NOMO-1 treated with dmso at 0.1 percent for 144 hours (cell line): ENCODE results near the gene TAAR6.
"Not testable (repeated sequence)": the region's sequence is repeated elsewhere in the genome, so short reads cannot be mapped to it uniquely, and the experiment has no call there.

Experiments used
- DNase-seq: peaks from one replicate; lab custom pipeline; 2025; ENCODE audit not compliant: unreplicated experiment; lab: John Stamatoyannopoulos, UW

The TAAR6 gene, protein sequence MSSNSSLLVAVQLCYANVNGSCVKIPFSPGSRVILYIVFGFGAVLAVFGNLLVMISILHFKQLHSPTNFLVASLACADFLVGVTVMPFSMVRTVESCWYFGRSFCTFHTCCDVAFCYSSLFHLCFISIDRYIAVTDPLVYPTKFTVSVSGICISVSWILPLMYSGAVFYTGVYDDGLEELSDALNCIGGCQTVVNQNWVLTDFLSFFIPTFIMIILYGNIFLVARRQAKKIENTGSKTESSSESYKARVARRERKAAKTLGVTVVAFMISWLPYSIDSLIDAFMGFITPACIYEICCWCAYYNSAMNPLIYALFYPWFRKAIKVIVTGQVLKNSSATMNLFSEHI

DNA sequence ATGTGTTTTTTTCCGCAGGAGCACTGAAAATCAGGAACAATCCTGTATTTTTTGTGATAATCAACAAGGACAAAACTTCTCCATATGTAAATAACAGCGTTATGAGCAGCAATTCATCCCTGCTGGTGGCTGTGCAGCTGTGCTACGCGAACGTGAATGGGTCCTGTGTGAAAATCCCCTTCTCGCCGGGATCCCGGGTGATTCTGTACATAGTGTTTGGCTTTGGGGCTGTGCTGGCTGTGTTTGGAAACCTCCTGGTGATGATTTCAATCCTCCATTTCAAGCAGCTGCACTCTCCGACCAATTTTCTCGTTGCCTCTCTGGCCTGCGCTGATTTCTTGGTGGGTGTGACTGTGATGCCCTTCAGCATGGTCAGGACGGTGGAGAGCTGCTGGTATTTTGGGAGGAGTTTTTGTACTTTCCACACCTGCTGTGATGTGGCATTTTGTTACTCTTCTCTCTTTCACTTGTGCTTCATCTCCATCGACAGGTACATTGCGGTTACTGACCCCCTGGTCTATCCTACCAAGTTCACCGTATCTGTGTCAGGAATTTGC is at the start of gene TAAR6:
Gene TAAR6 (plus strand): TSS at position 102 of the 557 bp plus-strand sequence. CDS start 0 bp downstream, at position 102.
- no peak for DNase-seq

DNA sequence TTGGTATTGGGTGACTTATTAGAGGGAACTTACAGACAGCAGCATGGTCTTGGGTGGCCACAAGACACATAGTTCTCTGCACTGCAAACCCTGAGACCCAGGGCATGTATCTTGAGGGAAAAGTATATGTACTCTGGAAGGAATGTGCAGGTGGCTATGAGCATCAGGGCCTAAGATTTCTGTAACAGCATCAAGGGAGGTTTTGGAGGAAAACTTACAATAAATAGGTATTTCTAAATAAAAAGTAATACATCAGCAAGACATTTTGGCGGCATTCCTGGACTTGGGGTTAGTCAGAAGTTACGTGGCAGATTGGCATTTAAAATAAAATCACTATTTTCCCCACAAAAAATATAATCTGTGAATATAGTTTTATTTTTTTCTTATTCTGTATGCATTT is 49.2 kb upstream of the TAAR6 start:
- no peak for DNase-seq

DNA sequence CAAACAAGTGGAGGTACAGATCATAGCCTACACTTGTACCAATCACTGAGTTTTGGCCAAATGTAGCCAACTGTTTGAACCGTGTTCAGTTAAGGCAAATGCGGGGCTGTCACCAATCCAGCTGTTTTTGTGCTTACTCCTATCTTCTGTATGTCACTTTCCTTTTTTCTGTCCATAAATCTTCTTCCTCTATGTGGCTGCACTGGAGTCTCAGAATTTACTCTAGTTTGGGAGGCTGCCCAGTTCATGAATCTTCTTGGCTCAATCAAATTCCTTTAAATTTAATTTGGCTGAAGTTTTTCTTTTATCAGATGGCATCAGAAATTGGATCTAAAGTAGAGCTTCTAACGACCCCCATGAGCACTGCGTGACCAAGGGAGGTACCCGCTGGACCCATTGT is 45.5 kb upstream of the TAAR6 start:
- no peak for DNase-seq

DNA sequence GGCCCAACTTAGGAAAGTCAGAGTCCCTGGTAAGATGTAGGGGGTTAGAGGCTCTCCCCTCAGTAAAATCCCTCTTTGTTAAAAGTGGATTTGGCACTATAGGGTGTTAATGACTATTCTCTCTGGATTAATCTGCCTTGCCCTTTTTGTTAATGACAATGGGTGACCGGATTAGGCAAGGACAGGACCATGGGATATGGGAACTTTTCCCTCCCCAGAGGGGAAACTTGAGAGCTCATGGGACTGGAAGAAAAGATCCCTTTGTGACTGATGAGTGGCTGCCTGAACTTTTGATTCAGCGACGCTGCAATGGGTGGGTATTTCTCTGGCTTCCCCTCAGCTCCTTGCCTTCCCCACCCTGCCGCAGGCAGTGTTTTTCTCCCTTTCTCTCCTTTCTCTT is 44.3 kb upstream of the TAAR6 start:
- no peak for DNase-seq

DNA sequence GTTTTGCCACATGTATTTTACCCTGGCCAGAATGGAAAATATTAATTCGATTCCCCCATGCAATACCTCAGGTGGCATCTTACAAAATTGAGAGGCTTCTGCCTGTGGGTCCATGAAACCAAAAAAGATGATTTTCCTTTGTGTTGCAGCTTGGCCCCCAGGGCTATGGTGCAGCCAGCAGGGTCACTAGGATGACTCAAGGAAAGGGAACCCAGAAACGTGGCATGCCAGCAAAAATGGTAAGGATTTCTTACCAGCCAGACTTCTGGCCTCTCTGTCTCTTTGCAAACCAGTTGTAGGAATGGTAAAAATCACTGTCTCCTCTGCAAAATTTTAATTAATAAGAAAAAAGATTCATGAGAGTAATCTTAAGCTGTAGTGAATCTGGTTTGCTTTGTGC is 43.7 kb upstream of the TAAR6 start:
- no peak for DNase-seq

DNA sequence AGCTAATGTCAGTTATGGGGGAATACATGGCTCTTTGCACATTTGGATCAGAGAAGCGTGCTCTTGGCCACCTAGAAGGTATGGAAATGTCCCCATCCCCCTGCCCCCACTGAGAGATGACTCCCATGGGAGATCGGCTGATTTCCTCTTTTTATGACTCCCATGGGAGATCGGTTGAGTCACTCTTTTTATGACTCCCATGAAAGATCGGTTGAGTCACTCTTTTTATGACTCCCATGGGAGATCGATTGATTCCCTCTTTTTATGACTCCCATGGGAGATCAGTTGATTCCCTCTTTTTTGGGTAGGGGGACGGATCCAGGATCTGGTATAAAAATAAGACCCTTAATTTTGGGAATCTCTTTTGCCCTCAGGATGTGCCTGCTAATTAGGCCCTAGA is 42.3 kb upstream of the TAAR6 start:
- no peak for DNase-seq

DNA sequence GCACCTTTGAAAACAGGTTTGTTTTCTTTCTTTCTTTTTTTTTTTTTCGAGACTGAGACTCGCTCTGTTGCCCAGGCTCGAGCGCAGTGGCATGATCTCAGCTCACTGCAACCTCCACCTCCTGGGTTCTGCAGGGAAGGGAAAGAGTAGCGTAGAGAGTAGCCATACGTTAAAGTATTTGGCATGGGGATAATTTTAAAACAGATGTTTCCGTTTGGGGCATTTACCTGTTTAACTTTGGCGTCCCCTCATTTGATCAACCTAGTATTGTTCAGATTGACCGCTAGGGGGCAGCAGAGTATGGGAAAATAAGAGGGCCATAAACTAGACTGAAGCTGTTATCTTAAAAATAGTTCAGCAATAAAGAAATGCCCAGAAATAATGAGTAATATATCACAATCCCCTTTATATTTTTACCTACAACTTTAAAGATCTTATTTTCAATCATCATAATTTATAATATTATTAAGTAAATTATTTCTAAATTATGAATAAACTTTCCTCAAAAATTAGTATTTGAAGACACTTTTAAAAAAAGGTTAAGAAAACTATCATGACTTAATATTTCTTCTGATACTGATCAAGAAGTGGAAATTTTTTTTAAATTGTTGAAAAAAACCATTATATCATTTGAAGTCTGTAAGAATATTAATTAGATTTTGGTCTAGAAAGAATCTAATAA is 39.7 kb upstream of the TAAR6 start:
- peak; percentile 13 for DNase-seq

DNA sequence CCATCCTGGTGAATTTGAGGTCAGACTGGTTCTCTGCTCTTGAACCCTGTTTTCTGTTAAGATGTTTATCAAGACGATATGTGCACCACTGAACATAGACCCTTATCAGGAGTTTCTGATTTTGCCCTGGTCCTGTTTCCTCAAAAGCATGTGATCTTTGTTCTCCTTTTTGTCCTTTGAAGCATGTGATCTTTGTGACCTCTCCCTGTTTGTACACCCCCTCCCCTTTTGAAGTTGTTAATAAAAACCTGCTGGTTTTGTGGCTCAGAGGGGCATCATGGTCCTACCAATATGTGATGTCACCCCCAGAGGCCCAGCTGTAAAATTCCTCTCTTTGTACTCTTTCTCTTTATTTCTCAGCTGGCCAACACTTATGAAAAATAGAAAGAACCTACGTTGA is 35.6 kb upstream of the TAAR6 start:
- not testable (repeated sequence) for DNase-seq

DNA sequence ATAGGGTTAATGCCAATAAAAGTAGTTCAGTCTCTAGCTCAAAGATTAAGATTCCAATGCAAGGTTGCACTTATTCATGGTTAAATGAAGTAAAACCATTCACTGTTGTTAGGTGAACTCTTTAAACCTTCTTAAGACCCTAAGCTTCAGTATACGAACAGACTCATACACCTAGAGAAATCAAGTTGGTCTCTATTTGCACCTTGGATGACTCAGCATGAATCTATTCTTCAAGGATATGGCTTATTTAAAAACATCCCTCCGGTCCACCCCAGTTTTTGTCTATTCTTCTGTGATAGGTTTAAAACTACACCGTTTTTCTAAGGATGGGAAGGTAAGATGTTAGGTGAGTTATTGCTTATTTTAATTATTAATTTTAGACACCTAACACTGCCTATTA is 33.0 kb upstream of the TAAR6 start:
- no peak for DNase-seq

DNA sequence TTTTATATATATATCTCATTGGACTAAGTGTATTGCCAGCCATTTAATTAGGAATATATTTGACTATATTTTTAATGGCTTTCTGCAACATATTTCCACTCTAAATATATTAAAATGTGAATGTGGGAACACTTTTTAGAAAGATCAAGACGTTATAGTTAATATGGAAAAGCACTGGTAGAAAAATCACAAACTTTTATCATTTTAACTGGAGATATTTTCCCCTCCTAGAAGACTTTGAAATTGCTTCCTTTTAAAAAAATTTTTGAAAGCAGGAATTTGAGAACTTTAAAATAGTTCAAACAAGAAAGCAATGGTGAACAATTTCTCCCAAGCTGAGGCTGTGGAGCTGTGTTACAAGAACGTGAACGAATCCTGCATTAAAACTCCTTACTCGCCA is 32.1 kb upstream of the TAAR6 start, which contains the start of gene TAAR9:
Gene TAAR9 (plus strand): TSS at position 301 of the 400 bp plus-strand sequence. CDS start 13 bp downstream, at position 314.
- no peak for DNase-seq

DNA sequence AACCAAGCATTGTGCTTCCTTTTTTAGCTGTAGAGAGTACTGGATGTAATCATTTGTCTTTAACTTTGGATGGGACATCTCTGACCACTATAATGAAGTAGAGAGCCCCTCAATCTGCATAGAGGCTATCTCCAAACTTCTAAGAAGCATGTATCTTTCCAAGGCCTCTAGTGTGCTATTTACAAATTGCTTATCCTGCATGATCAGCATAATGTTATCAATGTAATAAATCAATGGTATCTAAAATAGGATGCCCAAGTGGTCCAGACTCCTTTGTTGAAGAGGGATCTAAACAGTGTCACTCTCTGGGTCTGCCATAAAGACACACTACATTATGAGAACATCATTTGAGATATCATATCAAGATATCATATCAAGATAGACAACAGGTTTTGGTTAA is 25.3 kb upstream of the TAAR6 start:
- no peak for DNase-seq

DNA sequence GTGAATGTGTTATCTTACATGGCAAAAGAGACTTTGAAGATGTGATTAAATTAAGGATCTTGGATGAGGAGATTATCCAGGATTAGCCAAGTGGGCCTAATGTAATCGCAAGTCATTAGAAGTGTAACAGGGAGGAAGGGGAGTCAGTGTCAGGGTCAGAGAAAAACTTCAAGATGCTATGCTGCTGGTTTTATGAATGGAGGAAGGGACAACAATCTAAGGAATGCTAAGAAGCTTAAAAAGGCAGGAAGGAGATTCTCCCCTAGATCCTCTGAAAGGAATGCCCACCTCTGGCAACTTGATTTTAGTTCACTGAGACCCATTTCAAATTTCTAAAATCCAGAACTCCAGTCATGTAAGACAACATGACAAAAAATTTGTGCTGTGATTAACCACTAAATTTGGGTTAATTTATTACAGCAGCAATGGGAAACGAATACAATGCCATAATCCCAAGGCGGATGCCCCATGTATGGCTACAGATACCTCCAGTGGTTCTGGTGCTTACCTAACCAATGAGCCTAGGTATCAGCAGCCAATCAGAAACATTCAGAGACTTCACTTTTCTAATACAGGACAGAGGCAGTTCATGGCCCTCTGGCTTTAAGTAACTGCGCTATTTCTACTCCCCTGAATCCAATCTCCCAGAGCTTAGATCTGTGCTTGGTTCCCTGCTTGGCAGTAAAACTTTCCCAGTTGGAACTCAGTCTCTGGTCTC is 21.2 kb upstream of the TAAR6 start:
- DNase-seq = no peak

DNA sequence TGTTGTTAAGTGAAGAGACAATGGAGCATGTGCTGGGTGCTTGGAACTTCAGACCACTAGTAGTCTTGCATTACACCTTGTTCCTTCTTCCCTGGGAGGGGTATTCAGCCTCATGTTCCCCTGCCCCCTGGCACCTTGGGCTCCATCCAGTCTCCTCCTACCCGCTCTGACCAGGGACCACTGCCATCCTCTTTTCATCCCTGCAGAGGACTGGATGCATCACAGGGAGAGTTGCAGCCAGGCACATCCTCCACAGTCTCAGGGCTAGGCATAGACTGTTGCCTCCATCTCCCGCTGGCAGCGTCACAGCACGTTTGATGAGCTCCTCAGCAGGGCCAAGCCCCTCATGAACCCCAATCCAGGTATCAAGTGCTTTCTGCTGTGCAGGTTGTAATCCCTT is 18.9 kb upstream of the TAAR6 start:
- no peak for DNase-seq

DNA sequence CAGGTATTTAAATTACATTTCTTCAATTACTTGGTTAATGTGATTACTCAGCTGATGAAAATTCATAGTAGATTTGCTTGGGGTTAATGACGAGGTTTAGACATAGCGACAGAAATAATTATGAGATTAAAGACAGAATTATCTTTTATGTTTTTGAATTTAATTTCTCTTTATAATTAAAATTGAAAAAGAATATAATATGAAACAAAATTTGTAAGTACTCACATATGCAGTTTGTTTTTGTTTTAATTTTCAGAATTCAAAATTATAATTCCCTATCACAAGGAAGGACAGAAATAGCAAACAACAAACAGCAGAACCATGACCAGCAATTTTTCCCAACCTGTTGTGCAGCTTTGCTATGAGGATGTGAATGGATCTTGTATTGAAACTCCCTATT is 17.8 kb upstream of the TAAR6 start, which contains the start of gene TAAR8:
Gene TAAR8 (plus strand): TSS at position 301 of the 400 bp plus-strand sequence. CDS start 21 bp downstream, at position 322.
- DNase-seq = no peak

DNA sequence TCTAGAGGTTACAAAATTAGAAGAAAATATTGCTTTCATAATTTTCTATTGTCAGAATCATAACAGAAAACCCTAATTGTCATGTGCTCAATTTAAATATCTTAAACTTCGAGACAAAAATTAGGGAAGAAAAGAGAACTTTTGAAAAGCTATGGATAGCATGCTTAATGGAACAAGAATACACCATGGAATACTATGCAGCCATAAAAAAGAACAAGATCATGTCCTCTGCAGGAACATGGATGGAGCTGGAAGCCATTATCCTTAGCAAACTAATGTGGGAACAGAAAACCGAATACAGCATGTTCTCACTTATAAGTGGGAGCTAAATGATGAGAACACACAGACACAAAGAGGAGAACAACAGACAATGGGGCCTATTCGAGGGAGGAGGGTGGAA is 10.0 kb upstream of the TAAR6 start:
- DNase-seq = not testable (repeated sequence)

DNA sequence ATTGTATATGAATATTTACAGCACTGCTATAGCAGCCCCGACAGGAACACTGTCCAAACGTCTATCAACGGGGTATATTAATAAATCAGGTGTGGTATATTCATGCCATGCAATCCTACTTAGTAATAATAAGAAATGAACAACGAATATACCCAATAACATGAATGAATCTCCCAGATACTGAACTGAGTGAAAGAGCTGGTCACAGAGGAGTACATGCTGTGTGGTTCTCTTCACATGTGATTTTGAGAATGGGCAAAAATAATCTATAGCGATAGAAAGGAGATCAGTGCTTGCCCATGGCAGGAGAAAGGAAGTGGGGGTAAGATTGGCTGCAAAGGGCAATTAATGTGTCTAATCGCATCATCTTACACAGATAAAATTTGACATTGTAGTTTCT is 3.7 kb upstream of the TAAR6 start:
- no peak for DNase-seq

DNA sequence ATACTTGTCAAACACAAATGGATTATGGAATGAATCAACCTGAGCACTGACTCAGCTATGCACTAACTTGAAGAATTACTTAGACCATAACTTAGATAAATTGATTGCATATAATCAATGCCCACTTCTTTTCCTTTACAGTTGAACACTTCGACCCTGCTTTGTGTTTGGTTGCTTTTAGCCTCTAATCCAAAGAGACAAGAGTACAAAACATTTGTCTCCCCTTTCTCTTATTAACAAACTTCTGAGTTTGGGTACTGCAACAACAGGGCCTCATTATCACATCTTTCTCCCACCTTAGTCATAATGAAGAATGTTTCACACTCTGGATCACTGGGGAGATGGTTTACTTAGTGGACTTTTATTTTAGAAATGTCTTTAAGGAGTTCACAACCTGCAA is 2.6 kb upstream of the TAAR6 start:
- no peak for DNase-seq

DNA sequence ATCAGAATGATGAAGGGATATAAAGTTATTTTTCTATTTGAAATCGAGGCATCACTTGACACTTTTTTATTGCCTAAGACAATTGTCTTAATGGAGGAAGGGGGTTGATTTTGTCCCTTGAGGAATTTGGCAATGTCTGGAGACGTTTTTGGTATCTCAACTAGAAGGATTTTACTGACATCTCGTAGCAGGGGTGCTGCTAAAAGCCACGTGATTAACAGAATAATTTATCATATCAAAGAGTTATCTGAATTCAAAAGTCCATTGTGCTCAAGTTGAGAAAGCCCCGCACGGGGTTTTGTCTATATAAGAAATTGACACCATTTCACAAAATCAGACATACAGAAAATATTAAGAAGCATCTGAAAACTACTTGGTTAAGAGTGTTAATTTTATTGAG is 1.5 kb upstream of the TAAR6 start:
- DNase-seq = no peak

DNA sequence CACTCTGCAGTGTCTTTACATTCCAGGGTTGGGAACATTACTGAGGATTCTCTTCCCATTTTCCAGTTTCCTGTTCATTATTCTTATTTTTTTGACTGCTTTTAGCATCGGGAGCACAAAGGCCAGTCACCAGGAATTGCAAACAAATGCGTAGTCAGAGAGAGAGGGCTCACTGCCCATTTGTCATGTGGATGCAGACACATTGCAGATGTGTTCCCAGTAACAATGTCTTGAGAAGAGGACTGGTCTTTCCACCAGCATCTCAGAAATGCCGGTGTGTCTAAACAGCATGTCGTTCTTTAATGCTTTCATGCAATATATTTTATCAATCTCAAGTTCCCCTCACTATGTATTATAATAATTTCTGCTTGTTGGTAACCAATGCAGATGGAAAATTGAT is 952 bp upstream of the TAAR6 start:
- DNase-seq = no peak

DNA sequence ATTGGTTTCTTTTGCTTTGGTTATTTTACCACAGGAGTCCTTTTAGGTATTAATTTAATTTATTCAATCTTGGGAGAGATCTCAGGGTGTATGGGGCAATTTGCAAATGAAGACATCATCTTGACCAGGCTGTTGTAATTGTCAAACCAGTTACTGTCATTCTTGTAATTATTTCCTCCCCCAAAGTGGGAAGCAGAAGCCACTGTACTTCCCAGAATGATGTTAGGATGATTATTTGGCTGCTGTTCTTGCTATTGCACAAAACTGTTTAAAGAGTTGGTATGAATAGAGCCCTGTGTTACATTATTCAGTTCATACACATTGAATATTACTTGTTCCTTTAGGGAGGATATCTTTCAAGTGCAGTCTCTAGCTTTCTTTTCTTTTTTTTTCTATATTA is 1.7 kb downstream of the TAAR6 start:
- peak; percentile 6 for DNase-seq

DNA sequence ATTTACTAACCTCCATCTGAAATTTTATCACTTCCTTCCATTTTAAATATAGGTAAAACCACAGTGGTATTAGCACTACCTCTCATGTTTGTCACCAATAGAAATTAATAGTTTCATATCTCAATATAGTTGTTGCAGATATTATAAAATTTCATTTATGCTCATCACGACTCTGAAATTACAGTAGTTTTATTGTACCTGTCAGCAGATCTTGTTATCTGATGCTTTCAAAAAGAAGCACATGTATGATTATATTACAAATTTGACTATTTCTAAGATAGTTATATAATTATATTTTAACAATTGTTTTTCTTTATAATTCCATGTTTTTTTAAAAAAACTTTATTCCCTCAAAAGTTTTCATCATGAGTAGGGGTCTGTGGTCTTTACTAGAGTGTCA is 14.6 kb downstream of the TAAR6 start:
- DNase-seq = no peak

DNA sequence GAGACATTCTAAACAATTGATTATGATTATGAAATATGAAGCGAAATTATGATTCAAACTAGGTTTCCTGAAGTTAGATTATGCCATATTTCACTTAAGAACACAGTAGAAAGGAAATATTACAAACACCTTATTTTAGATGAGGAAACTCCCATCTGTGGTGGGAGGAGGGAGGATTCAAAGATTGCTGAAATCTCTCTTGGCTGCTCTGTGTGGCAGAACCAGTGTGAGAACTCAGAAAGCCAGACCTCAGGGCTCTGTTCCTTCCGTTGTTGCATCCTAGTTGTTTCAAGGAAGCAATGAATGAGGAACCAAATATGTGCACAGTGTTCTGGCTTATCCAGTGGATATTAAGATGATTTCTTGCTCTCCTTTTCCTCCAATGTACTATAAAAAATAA is 17.3 kb downstream of the TAAR6 start:
- no peak for DNase-seq
